Mesodermal cell (in vitro differentiated cells): ENCODE data around the gene PLEKHO1.

ENCODE experiments used
- H3K27ac ChIP-seq: 2 replicates; pipeline ENCODE4 v1.7.0; 2013; ENCODE audit warnings: mild to moderate bottlenecking, low read depth, low read length, moderate library complexity; ENCODE audit not compliant: severe bottlenecking
- H3K36me3 ChIP-seq: 2 replicates; pipeline ENCODE4 v1.7.1; 2013; ENCODE audit warnings: mild to moderate bottlenecking, low read length, moderate library complexity; ENCODE audit not compliant: control insufficient read depth, insufficient read depth
- H3K4me1 ChIP-seq: one replicate; pipeline ENCODE4 v1.7.1; 2013; ENCODE audit warnings: mild to moderate bottlenecking, low read length; ENCODE audit not compliant: insufficient read depth, control insufficient read depth, poor library complexity, severe bottlenecking
- H3K4me3 ChIP-seq: 2 replicates; pipeline ENCODE4 v1.7.0; 2013; ENCODE audit warnings: low read length, control low read depth, mild to moderate bottlenecking; ENCODE audit not compliant: insufficient read depth, poor library complexity, severe bottlenecking; ENCODE audit errors: extremely low read depth
- H3K9me3 ChIP-seq: 2 replicates; pipeline ENCODE4 v1.7.1; 2013; ENCODE audit warnings: mild to moderate bottlenecking, low read length, moderate library complexity; ENCODE audit not compliant: control insufficient read depth
- WGBS, 2 experiments: methylation state at CpG; one replicate each; pipeline ENCODE4 v1.1.5; 2013; ENCODE audit warnings: missing lambda C conversion rate in 2 of 2; ENCODE audit not compliant: insufficient coverage in 2 of 2; 5-methylcytosine and 5-hydroxymethylcytosine counted together

Gene PLEKHO1

DNA sequence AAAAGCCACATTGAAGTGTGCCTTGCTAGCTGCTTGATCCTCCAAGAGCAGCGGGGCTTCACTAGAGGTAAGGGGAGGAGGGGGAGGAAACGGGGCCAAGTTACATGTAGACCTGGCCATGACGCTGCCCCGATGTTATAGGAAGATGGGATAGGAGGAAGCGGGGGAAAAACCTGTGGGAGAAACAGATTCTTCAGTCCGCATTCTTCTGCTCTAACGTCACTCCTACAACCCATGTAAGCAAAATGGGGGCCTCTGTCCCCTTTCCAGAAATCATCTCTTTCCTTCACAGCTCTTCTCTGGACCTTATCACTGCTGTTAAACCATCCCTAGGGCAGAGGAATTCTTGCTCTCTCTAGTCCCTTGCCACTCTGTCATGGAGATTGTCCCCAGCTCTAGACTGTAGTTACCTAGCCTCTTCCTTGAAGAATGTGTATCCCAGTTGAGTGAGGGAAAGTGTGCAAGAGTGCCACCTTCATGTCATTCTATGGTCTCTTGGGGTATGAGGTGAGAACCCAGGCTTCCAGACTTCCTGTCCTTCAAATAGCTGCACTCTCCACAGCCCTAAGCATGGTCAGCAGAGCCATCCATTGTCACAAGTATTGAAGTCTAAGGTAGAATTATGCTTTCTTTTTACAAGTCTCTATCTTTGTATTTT lies 11.4 kb downstream of the PLEKHO1 start:
- H3K9me3 ChIP-seq, result no peaks in the 10 kb centered on the region
- H3K4me1 ChIP-seq, result peaks cover 48% of the 10 kb centered on the region
- peaks cover 47% of the 10 kb centered on the region for H3K36me3 ChIP-seq
- H3K4me3 ChIP-seq, result no peak overlapping the region
- WGBS, 2 experiments, result 88 to 91% methylated on average over 3 to 7 of the region's 7 CpGs
- H3K27ac ChIP-seq, result peak overlapping the region; percentile 38

- Histone ChIP-seq H3K4me1 (peaks cover 41% of the 10 kb centered on the region), H3K36me3 (peaks cover 39% of the 10 kb centered on the region), H3K4me3 (peak overlapping the region; percentile 11), H3K9me3 (no peaks in the 10 kb centered on the region), H3K27ac (peak overlapping the region; percentile 95)
- WGBS, 2 experiments, result 78 to 80% methylated on average over 4 to 9 of the region's 9 CpGs
These were observed 12.2 kb downstream of the PLEKHO1 start for GRCh38 chr1:150161747-150162581.

GRCh38 chr1:150162582-150162861 lies 12.8 kb downstream of the PLEKHO1 start:
- Histone ChIP-seq H3K4me3 (peak overlapping the region; percentile 11), H3K9me3 (no peaks in the 10 kb centered on the region), H3K4me1 (peaks cover 35% of the 10 kb centered on the region), H3K36me3 (peaks cover 33% of the 10 kb centered on the region), H3K27ac (peak overlapping the region; percentile 95)
- no CpG with 5 or more reads among the region's 4 CpGs for WGBS, 2 experiments

DNA sequence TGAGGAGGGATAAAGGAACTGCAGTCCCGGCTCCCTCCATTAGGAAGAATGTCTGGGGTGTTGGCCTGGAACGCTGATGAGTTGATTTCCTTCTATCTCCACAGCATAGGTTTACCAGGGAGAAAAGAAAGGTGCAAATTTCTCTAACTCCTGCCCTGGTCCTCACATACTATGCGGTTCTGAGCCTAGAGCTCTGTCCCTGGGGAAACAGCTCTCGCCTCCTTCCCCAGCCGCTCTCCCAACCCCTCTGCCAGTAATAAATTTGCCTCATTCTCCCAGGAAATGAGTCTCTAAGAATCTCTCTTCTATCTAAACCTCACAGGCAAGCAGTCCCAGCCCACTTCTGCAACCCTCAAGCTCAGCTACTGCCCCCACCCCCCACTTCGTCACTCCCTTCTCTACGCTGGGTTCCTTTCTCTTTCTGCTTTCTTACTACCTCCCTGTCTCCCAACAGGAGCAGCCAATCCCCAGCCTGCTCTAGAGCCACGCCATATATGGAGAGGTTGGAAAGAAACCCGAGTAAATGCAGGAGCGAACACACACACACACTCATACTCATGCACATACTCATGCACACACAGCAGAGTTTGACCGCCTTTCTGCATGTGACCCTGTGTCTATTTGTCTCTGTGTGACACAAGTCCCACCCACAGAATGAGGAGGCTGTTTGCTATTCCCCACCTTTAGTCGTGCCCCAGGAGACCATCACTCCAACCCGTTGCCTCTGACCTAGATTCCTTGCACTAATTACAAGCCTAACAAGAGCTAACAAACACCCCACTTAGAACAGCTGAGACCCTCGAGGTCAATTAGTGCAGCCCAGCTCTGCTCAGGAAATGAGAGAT lies 13.4 kb downstream of the PLEKHO1 start:
- Histone ChIP-seq H3K9me3 (no peaks in the 10 kb centered on the region), H3K27ac (peak overlapping the region; percentile 95), H3K4me3 (peak overlapping the region; percentile 11), H3K4me1 (peaks cover 35% of the 10 kb centered on the region), H3K36me3 (peaks cover 28% of the 10 kb centered on the region)
- 8 to 19% methylated on average over 8 to 9 of the region's 14 CpGs for WGBS, 2 experiments

DNA sequence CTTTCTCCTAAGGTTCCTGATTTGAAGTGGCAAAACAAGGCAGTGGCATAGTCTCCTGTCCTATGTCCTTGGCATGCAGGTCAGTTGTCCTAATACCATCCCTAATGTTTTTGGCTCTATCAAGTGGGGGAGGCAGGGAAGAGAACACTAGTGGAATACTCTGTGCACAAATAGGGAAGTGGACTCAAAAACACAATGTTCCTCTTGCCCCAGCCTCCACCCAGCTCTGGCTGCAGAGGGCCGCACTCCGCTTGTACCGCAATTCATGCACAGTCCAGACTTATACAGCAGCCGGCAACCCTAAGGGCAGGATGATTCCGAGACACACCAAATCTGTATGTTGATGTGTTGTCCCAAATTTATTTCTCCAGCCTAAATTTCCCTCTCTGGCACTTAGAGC lies 14.5 kb downstream of the PLEKHO1 start:
- 100% methylated on average over 3 of the region's 5 CpGs; no CpG with 5 or more reads in 1 of the 2 experiments for WGBS, 2 experiments
- Histone ChIP-seq H3K27ac (no peak overlapping the region), H3K4me1 (peaks cover 35% of the 10 kb centered on the region), H3K4me3 (no peak overlapping the region), H3K9me3 (no peaks in the 10 kb centered on the region), H3K36me3 (peaks cover 16% of the 10 kb centered on the region)

DNA sequence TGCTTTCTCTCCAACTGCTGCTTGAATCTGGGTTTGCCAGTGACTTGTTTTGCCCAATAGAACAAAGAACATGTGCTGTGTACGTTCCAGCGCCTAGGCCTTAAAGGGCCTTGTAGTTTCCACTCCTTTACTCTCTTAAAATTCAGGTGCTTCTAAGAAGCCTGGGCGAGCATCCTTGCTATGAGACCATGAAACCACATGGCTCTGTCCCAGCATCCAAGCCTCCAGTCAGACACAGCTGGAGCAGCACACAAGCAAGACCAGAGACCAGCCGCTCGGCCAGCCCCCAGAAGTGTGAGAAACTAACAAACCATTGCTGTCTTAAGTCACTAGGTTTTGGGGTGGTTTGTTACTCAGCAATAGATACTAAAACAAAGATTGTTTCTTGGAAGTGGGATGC lies 15.1 kb downstream of the PLEKHO1 start:
- Histone ChIP-seq H3K36me3 (peaks cover 11% of the 10 kb centered on the region), H3K4me1 (peaks cover 35% of the 10 kb centered on the region), H3K4me3 (no peak overlapping the region), H3K27ac (no peak overlapping the region), H3K9me3 (no peaks in the 10 kb centered on the region)
- WGBS, 2 experiments, result 82 to 93% methylated on average over 3 to 4 of the region's 5 CpGs

- no peaks in the 10 kb centered on the region for H3K9me3 ChIP-seq
- H3K4me3 ChIP-seq, result no peak overlapping the region
- H3K4me1 ChIP-seq, result peaks cover 25% of the 10 kb centered on the region
- 95 to 100% methylated on average over 2 to 3 of the region's 14 CpGs for WGBS, 2 experiments
- H3K36me3 ChIP-seq, result peaks cover under 1% of the 10 kb centered on the region
- no peak overlapping the region for H3K27ac ChIP-seq
These were observed 16.2 kb downstream of the PLEKHO1 start for GRCh38 chr1:150165622-150166612.

GRCh38 chr1:150168960-150169601 lies 19.4 kb downstream of the PLEKHO1 start:
- Histone ChIP-seq H3K36me3 (no peaks in the 10 kb centered on the region), H3K4me3 (no peak overlapping the region), H3K4me1 (peaks cover 15% of the 10 kb centered on the region), H3K9me3 (no peaks in the 10 kb centered on the region), H3K27ac (no peak overlapping the region)
- 24 to 68% methylated on average over 2 to 3 of the region's 6 CpGs for WGBS, 2 experiments

- Histone ChIP-seq H3K4me3 (no peak overlapping the region), H3K36me3 (no peaks in the 10 kb centered on the region), H3K4me1 (peaks cover 12% of the 10 kb centered on the region), H3K27ac (no peak overlapping the region), H3K9me3 (no peaks in the 10 kb centered on the region)
- 86 to 100% methylated on average over 1 of the region's 2 CpGs for WGBS, 2 experiments
These were observed 22.1 kb downstream of the PLEKHO1 start for GRCh38 chr1:150171801-150172200.
